Liver (tissue), 9 donors: Measurements from ENCODE around the gene TMEM82. TPM values are rescaled to one million over a fixed set of nuclear protein-coding genes. Genes with fewer than 3 reads are reported as not detected.

Source experiments
- DNase-seq: peaks from one replicate; pipeline ENCODE4 v3.0.0-alpha.2; 2017; ENCODE audit warnings: low spot score
- H3K27ac ChIP-seq, 2 donors: one replicate each; pipeline ENCODE4 v1.7.0; 2013; ENCODE audit warnings: inconsistent platforms in 2 of 2, low read length in 2 of 2, control low read depth in 1 of 2, low read depth in 1 of 2, mild to moderate bottlenecking in 1 of 2
- H3K27me3 ChIP-seq, 4 donors: one replicate each; pipeline versions ENCODE4 v1.6.1 to v1.7.0; 2013; ENCODE audit warnings: low read length in 3 of 4, inconsistent platforms in 1 of 4, mild to moderate bottlenecking in 1 of 4, moderate library complexity in 1 of 4; ENCODE audit not compliant: control insufficient read depth in 4 of 4, insufficient read depth in 4 of 4
- H3K36me3 ChIP-seq, 4 donors: one replicate each; pipeline versions ENCODE4 v1.6.1 to v1.7.0; 2013; ENCODE audit warnings: low read length in 3 of 4, mild to moderate bottlenecking in 3 of 4, low read depth in 1 of 4, moderate library complexity in 1 of 4; ENCODE audit not compliant: control insufficient read depth in 4 of 4, insufficient read depth in 3 of 4
- H3K4me1 ChIP-seq, 4 donors: one replicate each; pipeline versions ENCODE4 v1.6.1 to v1.7.0; 2013; ENCODE audit warnings: low read length in 3 of 4, mild to moderate bottlenecking in 3 of 4, moderate library complexity in 1 of 4; ENCODE audit not compliant: control insufficient read depth in 4 of 4, insufficient read depth in 4 of 4
- H3K4me3 ChIP-seq, 3 donors: one replicate each; pipeline versions ENCODE4 v1.6.1 to v1.7.0; 2013; ENCODE audit warnings: low read length in 3 of 3, control low read depth in 1 of 3, low read depth in 1 of 3, mild to moderate bottlenecking in 1 of 3
- H3K9ac ChIP-seq, 2 donors: one replicate each; pipeline ENCODE4 v1.7.0; 2013; ENCODE audit warnings: low read length in 2 of 2, mild to moderate bottlenecking in 2 of 2, moderate library complexity in 2 of 2, control low read depth in 1 of 2, low read depth in 1 of 2
- H3K9me3 ChIP-seq, 4 donors: one replicate each; pipeline versions ENCODE4 v1.6.1 to v1.7.0; 2013; ENCODE audit warnings: low read length in 3 of 4; ENCODE audit not compliant: control insufficient read depth in 4 of 4
- ATF3 ChIP-seq: IDR thresholded peaks from 2 replicates; pipeline ENCODE4 v1.6.1; 2016; ENCODE audit warnings: antibody characterized with exemption
- EGR1 ChIP-seq, 2 donors: IDR thresholded peaks; 2 replicates each; pipeline ENCODE4 v1.6.1; 2016 to 2018; ENCODE audit warnings: antibody characterized with exemption in 2 of 2, low read depth in 2 of 2
- FOXA1 ChIP-seq: IDR thresholded peaks from 2 replicates; pipeline ENCODE4 v1.6.1; 2016; ENCODE audit warnings: antibody characterized with exemption
- FOXA2 ChIP-seq: IDR thresholded peaks from 2 replicates; pipeline ENCODE4 v1.6.1; 2016; ENCODE audit warnings: antibody characterized with exemption
- GABPA ChIP-seq, 2 donors: IDR thresholded peaks in 1 of 2; conservative IDR thresholded peaks in 1 of 2; 2 replicates each; pipeline ENCODE4 v1.6.1; 2016; ENCODE audit warnings: antibody characterized with exemption in 2 of 2, mild to moderate bottlenecking in 1 of 2, moderate library complexity in 1 of 2
- HNF4A ChIP-seq, 2 donors: conservative IDR thresholded peaks; 2 replicates each; pipeline ENCODE4 v1.6.1; 2016; ENCODE audit warnings: antibody characterized with exemption in 2 of 2, mild to moderate bottlenecking in 2 of 2
- JUND ChIP-seq, 2 donors: IDR thresholded peaks; 2 replicates each; pipeline ENCODE4 v1.6.1; 2016; ENCODE audit warnings: antibody characterized with exemption in 2 of 2
- MAX ChIP-seq: IDR thresholded peaks from 2 replicates; pipeline ENCODE4 v1.6.1; 2016; ENCODE audit warnings: antibody characterized with exemption
- NR2F2 ChIP-seq: IDR thresholded peaks from 2 replicates; pipeline ENCODE4 v1.6.1; 2016; ENCODE audit warnings: antibody characterized with exemption
- RXRA ChIP-seq, 2 donors: IDR thresholded peaks; 2 replicates each; pipeline ENCODE4 v1.6.1; 2017 to 2018; ENCODE audit warnings: antibody characterized with exemption in 2 of 2, mild to moderate bottlenecking in 1 of 2
- SP1 ChIP-seq: IDR thresholded peaks from 2 replicates; pipeline ENCODE4 v1.6.1; 2018; ENCODE audit warnings: antibody characterized with exemption, mild to moderate bottlenecking
- YY1 ChIP-seq: IDR thresholded peaks from 2 replicates; pipeline ENCODE4 v1.6.1; 2016; ENCODE audit warnings: antibody characterized with exemption, mild to moderate bottlenecking
- WGBS: extraction: QIAGEN DNeasy Blood & Tissue Kit; methylation state at CpG from one replicate; pipeline ENCODE4 v1.1.7; 2013; 5-methylcytosine and 5-hydroxymethylcytosine counted together
- polyA plus RNA-seq, 2 donors: library from polyadenylated mRNA; stranded (reverse) in 1 of 2; unstranded in 1 of 2; fragments of 200-250 nt in 1 of 2; fragments of >200 nt in 1 of 2; fragmentation: Nextera tagmentation in 1 of 2; extraction: Ambion mirVana in 1 of 2; gene quantifications; one replicate each; pipeline versions ENCODE4 v1.2.1 to v1.2.3, GENCODE V29; 2013 to 2015
- total RNA-seq, 2 donors: library from RNA; depleted of rRNA; stranded (reverse); fragments of >200 nt; gene quantifications; one replicate each; pipeline ENCODE4 v1.2.3, GENCODE V29; 2014
- donor health status: healthy.
- donor health status: healthy.
- donor health status: healthy.
- donor health status: healthy.
- donor health status: healthy.

The TMEM82 gene
- total and polyA plus RNA-seq, 4 donors, result 5.6 to 26.3 (median 13.4) TPM

- peak overlapping the region in 2 of 3 donors; percentile 47 to 54 for H3K4me3 ChIP-seq
Measured at GRCh38 chr1:15736892-15737261, 5.4 kb upstream of the TMEM82 start.

GRCh38 chr1:15737324-15738319 lies 4.7 kb upstream of the TMEM82 start:
- no peaks in the 10 kb centered on the region for H3K9me3 ChIP-seq
- H3K9ac ChIP-seq, result no peak overlapping the region
- peaks cover 0 to 14% (median 3%) of the 10 kb centered on the region in 4 donors for H3K36me3 ChIP-seq
- WGBS, result 72% methylated on average over 20 of the region's 20 CpGs
- no peaks in the 10 kb centered on the region for H3K27me3 ChIP-seq
- H3K27ac ChIP-seq, result no peak overlapping the region
- H3K4me3 ChIP-seq, result peak overlapping the region in 1 of 3 donors; percentile 54
- no peak for DNase-seq
- TF ChIP-seq SP1 (no peak), FOXA2 (no peak)
- H3K4me1 ChIP-seq, result peaks cover 19 to 49% (median 37%) of the 10 kb centered on the region in 4 donors

More at GRCh38 chr1:15736892-15737261, 5.4 kb upstream of the TMEM82 start:
- Histone ChIP-seq H3K27me3 (no peaks in the 10 kb centered on the region), H3K4me1 (peaks cover 17 to 43% (median 33%) of the 10 kb centered on the region in 4 donors), H3K27ac (peak overlapping the region; percentile 48 to 65), H3K9me3 (no peaks in the 10 kb centered on the region), H3K9ac (no peak overlapping the region), H3K36me3 (peaks cover 3 to 20% (median 8%) of the 10 kb centered on the region in 4 donors)
- 25% methylated on average over 6 of the region's 6 CpGs for WGBS
- DNase-seq, result no peak
- TF ChIP-seq SP1, result peak; percentile 13
- TF ChIP-seq MAX, result no peak
- no peak for TF ChIP-seq GABPA (IDR thresholded peaks at IDR 0.05 in 1 of 2, conservative IDR thresholded peaks at IDR 0.05 in 1 of 2)
- peak; percentile 55 to 61 for TF ChIP-seq HNF4A (conservative IDR thresholded peaks at IDR 0.05)
- TF ChIP-seq RXRA (IDR thresholded peaks at IDR 0.05), result peak in 1 of 2 donors; percentile 32

GRCh38 chr1:15738416-15739113 lies 3.7 kb upstream of the TMEM82 start:
- Histone ChIP-seq H3K4me1 (peaks cover 19 to 58% (median 45%) of the 10 kb centered on the region in 4 donors), H3K4me3 (no peak overlapping the region), H3K9ac (no peak overlapping the region), H3K9me3 (no peaks in the 10 kb centered on the region), H3K36me3 (peaks cover 0 to 9% (median 2%) of the 10 kb centered on the region in 4 donors), H3K27me3 (no peaks in the 10 kb centered on the region), H3K27ac (no peak overlapping the region)
- 82% methylated on average over 15 of the region's 15 CpGs for WGBS
- no peak for DNase-seq
- TF ChIP-seq YY1 (no peak), EGR1 (IDR thresholded peaks at IDR 0.05; ENCODE audit: low read depth in 2 of 2) (no peak), MAX (no peak), ATF3 (no peak), RXRA (IDR thresholded peaks at IDR 0.05) (no peak), HNF4A (conservative IDR thresholded peaks at IDR 0.05) (no peak), FOXA1 (no peak), GABPA (IDR thresholded peaks at IDR 0.05 in 1 of 2, conservative IDR thresholded peaks at IDR 0.05 in 1 of 2) (no peak), JUND (IDR thresholded peaks at IDR 0.05) (no peak), NR2F2 (no peak)
